HepG2 (cell line): Measurements from ENCODE around the gene ATP9B. TPM values are rescaled to one million over a fixed set of nuclear protein-coding genes. Genes with fewer than 3 reads are reported as not detected.

Experiments
- ATAC-seq: fragments of 200-7000 bp; cut with Tn5 transposase; 3 replicates; pipeline ENCODE4 v1.9.1; 2020; ENCODE audit warnings: mild to moderate bottlenecking, moderate library complexity
- BruUV-seq: library from RNA; stranded (reverse); fragments of 400-500 nt; replicated peaks from 2 replicates; lab custom pipeline; 2021; lab: Mats Ljungman, UMichigan
- CTCF ChIA-PET: fragments of 300-600 bp; formaldehyde crosslinking; extraction: SDS; loops from one replicate; lab custom pipeline; 2021; ENCODE audit warnings: low total read pairs, inconsistent platforms, low intra/inter-chr PET ratio; lab: Yijun Ruan, JAX
- POLR2A ChIA-PET: fragments of 350-600 bp; sonication (Branson Sonifier 250); formaldehyde crosslinking; loops from one replicate; lab custom pipeline; 2020; ENCODE audit warnings: antibody characterized with exemption, inconsistent platforms; lab: Yijun Ruan, JAX
- DNase-seq: peaks from one replicate; pipeline ENCODE4 v3.0.0-alpha.2; 2015; ENCODE audit warnings: low spot score
- FAIRE-seq: peaks from 3 replicates; lab custom pipeline; 2011; peaks lifted over from hg19 to GRCh38; lab: Jason Lieb, UNC
- H2AFZ ChIP-seq: one replicate; pipeline ENCODE4 v1.6.1; 2011; ENCODE audit warnings: low read length, inconsistent platforms
- H3K27ac ChIP-seq: fragments of 300-600 bp; 3 replicates; pipeline ENCODE4 v1.8.0; 2011; ENCODE audit warnings: mixed run types, mild to moderate bottlenecking, mixed read lengths, low read length, inconsistent platforms; ENCODE audit not compliant: insufficient read depth; ENCODE audit errors: extremely low read length
- H3K27me3 ChIP-seq, 2 experiments: fragments of 200-600 bp in 1 of 2; 2 replicates in 1 of 2; 3 replicates in 1 of 2; pipeline versions ENCODE4 v1.6.0 to v1.8.0; 2011; ENCODE audit warnings: low read length in 2 of 2, mild to moderate bottlenecking in 2 of 2, moderate library complexity in 2 of 2, inconsistent platforms in 1 of 2; ENCODE audit not compliant: insufficient read depth in 2 of 2, control insufficient read depth in 1 of 2
- H3K36me3 ChIP-seq, 2 experiments: fragments of 200-600 bp in 1 of 2; replicated peaks in 1 of 2; 2 replicates in 1 of 2; 3 replicates in 1 of 2; pipeline versions ENCODE4 v1.5.1 to v1.8.0; 2011; ENCODE audit warnings: low read length in 2 of 2, inconsistent platforms in 1 of 2; ENCODE audit not compliant: insufficient read depth in 2 of 2, control insufficient read depth in 1 of 2
- H3K4me1 ChIP-seq: 2 replicates; pipeline ENCODE4 v1.5.1; 2012; ENCODE audit warnings: low read length, inconsistent platforms; ENCODE audit not compliant: insufficient read depth
- H3K4me2 ChIP-seq: 2 replicates; pipeline ENCODE4 v1.6.0; 2011; ENCODE audit warnings: low read depth, low read length, inconsistent platforms
- H3K4me3 ChIP-seq, 3 experiments: fragments of 200-600 bp in 1 of 3; sonication (generic), shearing (Covaris generic) in 1 of 3; replicated peaks in 1 of 3; 2 replicates each; pipeline ENCODE4 v1.5.1; 2011 to 2016; ENCODE audit warnings: low read length in 3 of 3, inconsistent platforms in 2 of 3, low read depth in 2 of 3, mild to moderate bottlenecking in 2 of 3, control low read depth in 1 of 3, mixed read lengths in 1 of 3; ENCODE audit not compliant: insufficient read depth in 1 of 3
- H3K79me2 ChIP-seq: one replicate; pipeline ENCODE4 v1.6.1; 2011; ENCODE audit warnings: low read length, inconsistent platforms; ENCODE audit not compliant: insufficient read depth
- H3K9ac ChIP-seq: 2 replicates; pipeline ENCODE4 v1.6.0; 2011; ENCODE audit warnings: mild to moderate bottlenecking, low read depth, low read length, inconsistent platforms; ENCODE audit not compliant: insufficient read depth
- H3K9me3 ChIP-seq: 2 replicates; pipeline ENCODE4 v1.5.1; 2012; ENCODE audit warnings: mild to moderate bottlenecking, low read length
- H4K20me1 ChIP-seq: 2 replicates; pipeline ENCODE4 v1.6.0; 2011; ENCODE audit warnings: inconsistent platforms, mild to moderate bottlenecking, low read length, moderate library complexity; ENCODE audit not compliant: insufficient read depth
- KDM4B ChIP-seq: sonication (generic); formaldehyde crosslinking; IDR thresholded peaks from 2 replicates; pipeline ENCODE4 v1.4.0; 2020; ENCODE audit warnings: missing genetic modification reagents
- MIXL1 ChIP-seq: IDR thresholded peaks from 2 replicates; pipeline ENCODE4 v1.6.1; 2016
- RFX3 ChIP-seq: IDR thresholded peaks from 2 replicates; pipeline ENCODE4 v1.6.1; 2016; ENCODE audit warnings: missing biosample characterization, missing genetic modification reagents
- XBP1 ChIP-seq: sonication (generic); formaldehyde crosslinking; IDR thresholded peaks from 2 replicates; pipeline ENCODE4 v1.5.0; 2020; ENCODE audit warnings: missing genetic modification reagents
- ZKSCAN8 ChIP-seq: IDR thresholded peaks from 2 replicates; pipeline ENCODE4 v1.6.1; 2016; ENCODE audit warnings: borderline replicate concordance, missing genetic modification reagents, missing compliant biosample characterization
- ZNF333 ChIP-seq: sonication (generic); formaldehyde crosslinking; IDR thresholded peaks from 2 replicates; pipeline ENCODE4 v1.4.0; 2020; ENCODE audit warnings: mild to moderate bottlenecking, missing genetic modification reagents, borderline replicate concordance
- ZNF749 ChIP-seq: sonication (generic); formaldehyde crosslinking; IDR thresholded peaks from 2 replicates; pipeline ENCODE4 v1.8.0; 2022; ENCODE audit warnings: mild to moderate bottlenecking, missing genetic modification reagents, moderate library complexity, borderline replicate concordance
- ZNF841 ChIP-seq: sonication (generic); formaldehyde crosslinking; IDR thresholded peaks from 2 replicates; pipeline ENCODE4 v1.8.1; 2023; ENCODE audit warnings: missing genetic modification reagents, borderline replicate concordance
- WGBS: methylation state at CpG from one replicate; pipeline ENCODE4 v1.1.6; 2017; ENCODE audit warnings: low lambda C conversion rate; 5-methylcytosine and 5-hydroxymethylcytosine counted together
- in situ Hi-C: cut with HindIII; loops from 2 replicates; pipeline ENCODE4 v1.10.0; 2017; ENCODE audit warnings: low pct_unique_long_range_greater_than_20kb; ENCODE audit not compliant: extremely low pct_ligation_motif_present
- intact Hi-C: fragments of 100-400 bp; cut with micrococcal nuclease; formaldehyde crosslinking; loops from one replicate; pipeline ENCODE4 v1.10.0; 2022; ENCODE audit not compliant: unreplicated experiment
- polyA plus RNA-seq, 8 experiments: library from polyadenylated mRNA; depleted of rRNA in 3 of 8; stranded (reverse) in 7 of 8; unstranded in 1 of 8; fragments of >200 nt; fragmentation: Illumina TruSeq in 4 of 8; extraction: Trizol in 4 of 8; gene quantifications; 2 replicates each; pipeline versions ENCODE4 v1.2.1 to v1.2.3, GENCODE V29; 2011 to 2016; ENCODE audit warnings: low read depth in 4 of 8, missing spikeins in 1 of 8, mixed read lengths in 1 of 8; ENCODE audit not compliant: insufficient read depth in 1 of 8
- total RNA-seq, 5 experiments: library from RNA; depleted of rRNA; stranded (reverse); fragments of >200 nt; fragmentation: Illumina TruSeq; extraction: Trizol; gene quantifications; 2 replicates each; pipeline ENCODE4 v1.2.3, GENCODE V29; 2016; ENCODE audit warnings: low read depth in 1 of 5
- TF ChIP-seq, protein P1 (sequence below): sonication (generic); formaldehyde crosslinking; IDR thresholded peaks from 2 replicates; pipeline ENCODE4 v1.5.0; 2020; ENCODE audit warnings: mild to moderate bottlenecking, missing genetic modification reagents
- TF ChIP-seq, protein P2 (sequence below): sonication (generic); formaldehyde crosslinking; IDR thresholded peaks from 2 replicates; pipeline ENCODE4 v1.8.1; 2022; ENCODE audit warnings: mild to moderate bottlenecking, missing genetic modification reagents
- TF ChIP-seq, protein P3 (sequence below): sonication (generic); formaldehyde crosslinking; IDR thresholded peaks from 2 replicates; pipeline ENCODE4 v1.5.0; 2020; ENCODE audit warnings: missing genetic modification reagents
- TF ChIP-seq, protein P4 (sequence below): sonication (generic); formaldehyde crosslinking; IDR thresholded peaks from 2 replicates; pipeline ENCODE4 v1.5.1; 2020; ENCODE audit warnings: missing genetic modification reagents, mild to moderate bottlenecking, borderline replicate concordance
- TF ChIP-seq, protein P5 (sequence below): sonication (generic); formaldehyde crosslinking; IDR thresholded peaks from 2 replicates; pipeline ENCODE4 v1.5.0; 2020; ENCODE audit warnings: mild to moderate bottlenecking, missing genetic modification reagents
- TF ChIP-seq, protein P6 (sequence below): sonication (generic); formaldehyde crosslinking; IDR thresholded peaks from 2 replicates; pipeline ENCODE4 v1.5.1; 2020; ENCODE audit warnings: missing genetic modification reagents, mild to moderate bottlenecking, borderline replicate concordance

Gene ATP9B
- total and polyA plus RNA-seq, 2 of the 13 experiments (the other 11 are each of a cell fraction or from before 2014, with no cell fraction given): 10.8 to 11.3 TPM

DNA sequence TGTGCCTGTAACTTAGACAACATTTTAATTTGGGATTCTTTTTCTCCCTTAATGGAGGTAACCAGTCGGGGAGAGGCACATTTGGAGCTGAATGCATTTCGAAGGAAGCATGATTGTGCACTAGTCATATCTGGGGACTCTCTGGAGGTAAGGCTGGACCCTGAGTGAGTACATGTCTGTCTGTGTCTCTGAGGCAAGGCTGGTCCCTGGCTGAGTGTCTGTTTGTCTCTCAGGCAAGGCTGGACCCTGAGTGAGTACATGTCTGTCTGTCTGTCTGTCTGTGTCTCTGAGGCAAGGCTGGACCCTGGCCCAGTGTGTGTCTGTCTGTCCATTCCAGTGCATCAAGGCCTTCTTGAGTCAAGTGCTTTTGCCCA, 275.0 kb downstream of the ATP9B start (continued):
- TF ChIP-seq, protein P1, sequence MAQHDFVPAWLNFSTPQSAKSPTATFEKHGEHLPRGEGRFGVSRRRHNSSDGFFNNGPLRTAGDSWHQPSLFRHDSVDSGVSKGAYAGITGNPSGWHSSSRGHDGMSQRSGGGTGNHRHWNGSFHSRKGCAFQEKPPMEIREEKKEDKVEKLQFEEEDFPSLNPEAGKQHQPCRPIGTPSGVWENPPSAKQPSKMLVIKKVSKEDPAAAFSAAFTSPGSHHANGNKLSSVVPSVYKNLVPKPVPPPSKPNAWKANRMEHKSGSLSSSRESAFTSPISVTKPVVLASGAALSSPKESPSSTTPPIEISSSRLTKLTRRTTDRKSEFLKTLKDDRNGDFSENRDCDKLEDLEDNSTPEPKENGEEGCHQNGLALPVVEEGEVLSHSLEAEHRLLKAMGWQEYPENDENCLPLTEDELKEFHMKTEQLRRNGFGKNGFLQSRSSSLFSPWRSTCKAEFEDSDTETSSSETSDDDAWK (CRISPR knock-in tag): no peak
- TF ChIP-seq XBP1: no peak
- TF ChIP-seq, all 625 proteins: peak for 0

DNA sequence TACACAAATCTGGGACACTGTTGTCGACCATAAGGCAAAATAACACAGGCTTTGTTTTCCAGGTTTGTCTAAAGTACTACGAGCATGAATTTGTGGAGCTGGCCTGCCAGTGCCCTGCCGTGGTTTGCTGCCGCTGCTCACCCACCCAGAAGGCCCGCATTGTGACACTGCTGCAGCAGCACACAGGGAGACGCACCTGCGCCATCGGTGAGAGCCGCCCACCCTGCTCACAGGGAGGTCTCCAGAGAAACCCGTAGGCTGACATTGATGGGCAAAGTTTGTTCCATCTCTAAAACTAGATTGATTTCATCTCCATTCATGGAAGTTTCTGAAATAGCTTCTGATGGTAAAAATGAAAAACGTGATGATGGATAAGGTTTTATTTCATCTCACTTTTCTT, 276.2 kb downstream of the ATP9B start:
- no peaks in the 10 kb centered on the region for H3K27me3 ChIP-seq
- no peaks in the 10 kb centered on the region for H3K9me3 ChIP-seq
- no peak overlapping the region for H3K4me2 ChIP-seq
- no peak overlapping the region for H3K4me3 ChIP-seq
- no peak overlapping the region for H2AFZ ChIP-seq
- H3K9ac ChIP-seq: no peak overlapping the region
- no peak for FAIRE-seq
- in situ Hi-C loops: no loop called here
- H4K20me1 ChIP-seq: no peaks in the 10 kb centered on the region
- ChIA-PET POLR2A (no interaction called here), CTCF (no interaction called here)
- BruUV-seq: no TSS peak
- 88% methylated on average over 11 of the region's 11 CpGs for WGBS
- intact Hi-C loops: no loop called here
- peaks cover 19 to 31% of the 10 kb centered on the region in 2 experiments for H3K36me3 ChIP-seq
- ATAC-seq: no peak
- peaks cover 12% of the 10 kb centered on the region for H3K4me1 ChIP-seq
- H3K79me2 ChIP-seq: no peaks in the 10 kb centered on the region
- no peak for DNase-seq
- H3K27ac ChIP-seq: no peak overlapping the region
- TF ChIP-seq ZNF841 (CRISPR knock-in tag) (no peak), MIXL1 (no peak), ZNF333 (CRISPR knock-in tag) (no peak), ZNF749 (CRISPR knock-in tag) (no peak), KDM4B (CRISPR knock-in tag) (no peak), RFX3 (CRISPR knock-in tag) (no peak), ZKSCAN8 (CRISPR knock-in tag) (no peak)
- TF ChIP-seq, protein P2, sequence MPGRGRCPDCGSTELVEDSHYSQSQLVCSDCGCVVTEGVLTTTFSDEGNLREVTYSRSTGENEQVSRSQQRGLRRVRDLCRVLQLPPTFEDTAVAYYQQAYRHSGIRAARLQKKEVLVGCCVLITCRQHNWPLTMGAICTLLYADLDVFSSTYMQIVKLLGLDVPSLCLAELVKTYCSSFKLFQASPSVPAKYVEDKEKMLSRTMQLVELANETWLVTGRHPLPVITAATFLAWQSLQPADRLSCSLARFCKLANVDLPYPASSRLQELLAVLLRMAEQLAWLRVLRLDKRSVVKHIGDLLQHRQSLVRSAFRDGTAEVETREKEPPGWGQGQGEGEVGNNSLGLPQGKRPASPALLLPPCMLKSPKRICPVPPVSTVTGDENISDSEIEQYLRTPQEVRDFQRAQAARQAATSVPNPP (CRISPR knock-in tag): no peak
- TF ChIP-seq, protein P3, sequence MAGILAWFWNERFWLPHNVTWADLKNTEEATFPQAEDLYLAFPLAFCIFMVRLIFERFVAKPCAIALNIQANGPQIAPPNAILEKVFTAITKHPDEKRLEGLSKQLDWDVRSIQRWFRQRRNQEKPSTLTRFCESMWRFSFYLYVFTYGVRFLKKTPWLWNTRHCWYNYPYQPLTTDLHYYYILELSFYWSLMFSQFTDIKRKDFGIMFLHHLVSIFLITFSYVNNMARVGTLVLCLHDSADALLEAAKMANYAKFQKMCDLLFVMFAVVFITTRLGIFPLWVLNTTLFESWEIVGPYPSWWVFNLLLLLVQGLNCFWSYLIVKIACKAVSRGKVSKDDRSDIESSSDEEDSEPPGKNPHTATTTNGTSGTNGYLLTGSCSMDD (CRISPR knock-in tag): no peak
- TF ChIP-seq, protein P4, sequence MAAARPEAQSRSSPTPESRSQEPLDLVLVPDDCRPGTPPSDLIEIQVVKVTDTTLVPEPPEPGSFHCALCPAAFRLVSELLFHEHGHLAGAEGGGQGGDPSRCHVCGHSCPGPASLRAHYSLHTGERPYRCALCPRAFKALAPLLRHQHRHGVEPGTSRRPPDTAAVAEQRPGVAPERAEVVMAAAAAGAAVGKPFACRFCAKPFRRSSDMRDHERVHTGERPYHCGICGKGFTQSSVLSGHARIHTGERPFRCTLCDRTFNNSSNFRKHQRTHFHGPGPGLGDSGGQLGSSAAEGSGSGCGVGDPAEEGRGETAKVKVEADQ (CRISPR knock-in tag): no peak
- TF ChIP-seq, protein P5, sequence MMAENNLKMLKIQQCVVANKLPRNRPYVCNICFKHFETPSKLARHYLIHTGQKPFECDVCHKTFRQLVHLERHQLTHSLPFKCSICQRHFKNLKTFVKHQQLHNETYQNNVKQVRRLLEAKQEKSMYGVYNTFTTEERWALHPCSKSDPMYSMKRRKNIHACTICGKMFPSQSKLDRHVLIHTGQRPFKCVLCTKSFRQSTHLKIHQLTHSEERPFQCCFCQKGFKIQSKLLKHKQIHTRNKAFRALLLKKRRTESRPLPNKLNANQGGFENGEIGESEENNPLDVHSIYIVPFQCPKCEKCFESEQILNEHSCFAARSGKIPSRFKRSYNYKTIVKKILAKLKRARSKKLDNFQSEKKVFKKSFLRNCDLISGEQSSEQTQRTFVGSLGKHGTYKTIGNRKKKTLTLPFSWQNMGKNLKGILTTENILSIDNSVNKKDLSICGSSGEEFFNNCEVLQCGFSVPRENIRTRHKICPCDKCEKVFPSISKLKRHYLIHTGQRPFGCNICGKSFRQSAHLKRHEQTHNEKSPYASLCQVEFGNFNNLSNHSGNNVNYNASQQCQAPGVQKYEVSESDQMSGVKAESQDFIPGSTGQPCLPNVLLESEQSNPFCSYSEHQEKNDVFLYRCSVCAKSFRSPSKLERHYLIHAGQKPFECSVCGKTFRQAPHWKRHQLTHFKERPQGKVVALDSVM: no peak
- TF ChIP-seq, protein P6, sequence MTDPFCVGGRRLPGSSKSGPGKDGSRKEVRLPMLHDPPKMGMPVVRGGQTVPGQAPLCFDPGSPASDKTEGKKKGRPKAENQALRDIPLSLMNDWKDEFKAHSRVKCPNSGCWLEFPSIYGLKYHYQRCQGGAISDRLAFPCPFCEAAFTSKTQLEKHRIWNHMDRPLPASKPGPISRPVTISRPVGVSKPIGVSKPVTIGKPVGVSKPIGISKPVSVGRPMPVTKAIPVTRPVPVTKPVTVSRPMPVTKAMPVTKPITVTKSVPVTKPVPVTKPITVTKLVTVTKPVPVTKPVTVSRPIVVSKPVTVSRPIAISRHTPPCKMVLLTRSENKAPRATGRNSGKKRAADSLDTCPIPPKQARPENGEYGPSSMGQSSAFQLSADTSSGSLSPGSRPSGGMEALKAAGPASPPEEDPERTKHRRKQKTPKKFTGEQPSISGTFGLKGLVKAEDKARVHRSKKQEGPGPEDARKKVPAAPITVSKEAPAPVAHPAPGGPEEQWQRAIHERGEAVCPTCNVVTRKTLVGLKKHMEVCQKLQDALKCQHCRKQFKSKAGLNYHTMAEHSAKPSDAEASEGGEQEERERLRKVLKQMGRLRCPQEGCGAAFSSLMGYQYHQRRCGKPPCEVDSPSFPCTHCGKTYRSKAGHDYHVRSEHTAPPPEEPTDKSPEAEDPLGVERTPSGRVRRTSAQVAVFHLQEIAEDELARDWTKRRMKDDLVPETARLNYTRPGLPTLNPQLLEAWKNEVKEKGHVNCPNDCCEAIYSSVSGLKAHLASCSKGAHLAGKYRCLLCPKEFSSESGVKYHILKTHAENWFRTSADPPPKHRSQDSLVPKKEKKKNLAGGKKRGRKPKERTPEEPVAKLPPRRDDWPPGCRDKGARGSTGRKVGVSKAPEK (CRISPR knock-in tag): no peak
